Esophagus squamous epithelium (tissue), 4 donors: ENCODE data around the gene MYOD1.

Source experiments
- CTCF ChIP-seq, 6 experiments: fragments of 450-650 bp in 4 of 6; fragments of 200-600 bp in 2 of 6; sonication (generic) in 2 of 6; IDR thresholded peaks; one replicate each; pipeline ENCODE4 v1.5.1; 2016 to 2019; ENCODE audit warnings: antibody characterized with exemption in 6 of 6, mild to moderate bottlenecking in 4 of 6, moderate library complexity in 4 of 6
- POLR2A ChIP-seq, 4 donors: fragments of 450-650 bp; IDR thresholded peaks; one replicate each; pipeline ENCODE4 v1.6.1; 2017; ENCODE audit warnings: antibody characterized with exemption in 4 of 4, mild to moderate bottlenecking in 4 of 4, moderate library complexity in 3 of 4

DNA sequence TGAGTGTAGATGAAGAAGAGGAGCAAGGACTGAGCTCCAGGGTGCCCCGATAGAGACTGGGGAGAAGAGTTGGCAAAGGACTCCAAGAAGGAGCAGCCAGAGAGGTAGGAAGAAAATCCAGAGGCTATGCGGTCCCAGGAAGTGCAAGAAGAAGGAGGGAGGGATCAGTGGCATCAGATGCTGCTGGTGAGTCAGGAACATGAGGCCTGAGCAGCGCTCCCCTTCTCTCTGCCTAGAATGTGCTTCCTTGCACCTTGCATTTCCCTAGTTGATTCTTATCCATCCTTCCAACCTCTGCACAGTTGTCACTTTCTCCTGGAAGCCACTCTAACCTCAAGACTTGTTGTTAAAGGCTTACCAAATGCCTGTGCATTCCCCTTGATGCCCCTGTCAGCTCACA, 36.5 kb downstream of the MYOD1 start:
- TF ChIP-seq CTCF (IDR thresholded peaks at IDR 0.05) (no peak), POLR2A (IDR thresholded peaks at IDR 0.05) (no peak)
